ENCODE results near the gene ALG12. TPM values are rescaled to one million over a fixed set of nuclear protein-coding genes. Genes with fewer than 3 reads are reported as not detected.

The ALG12 gene
- total RNA-seq, 1 experiment from 2014 or later = 16.6 TPM

DNA sequence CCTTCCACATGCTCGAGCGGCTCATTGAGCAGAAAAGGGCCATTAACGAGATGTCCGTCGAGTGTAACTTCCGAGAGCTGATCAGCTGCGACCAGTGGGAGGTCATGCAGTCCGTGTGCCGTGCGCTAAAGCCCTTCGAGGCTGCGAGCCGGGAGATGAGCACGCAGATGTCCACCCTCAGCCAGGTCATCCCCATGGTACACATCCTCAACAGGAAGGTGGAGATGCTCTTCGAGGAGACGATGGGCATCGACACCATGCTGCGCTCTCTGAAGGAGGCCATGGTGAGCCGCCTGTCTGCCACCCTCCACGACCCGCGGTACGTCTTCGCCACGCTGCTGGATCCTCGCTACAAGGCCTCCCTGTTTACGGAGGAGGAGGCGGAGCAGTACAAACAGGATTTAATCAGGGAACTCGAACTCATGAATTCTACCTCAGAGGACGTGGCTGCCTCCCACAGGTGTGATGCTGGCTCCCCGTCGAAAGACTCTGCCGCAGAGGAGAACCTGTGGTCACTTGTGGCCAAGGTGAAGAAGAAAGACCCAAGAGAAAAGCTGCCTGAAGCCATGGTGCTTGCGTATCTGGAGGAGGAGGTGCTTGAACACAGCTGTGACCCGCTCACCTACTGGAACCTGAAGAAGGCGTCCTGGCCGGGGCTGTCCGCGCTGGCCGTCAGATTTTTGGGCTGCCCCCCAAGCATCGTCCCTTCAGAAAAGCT is 31.7 kb downstream of the ALG12 start:
- DNase-seq (ENCODE audit: low read depth, low spot score) (no peak), ATAC-seq (no peak)
- CTCF ChIA-PET = no interaction called here
- TF ChIP-seq SIN3A (IDR thresholded peaks at IDR 0.05; ENCODE audit: low read depth) (no peak), TCF7L2 (IDR thresholded peaks at IDR 0.05; ENCODE audit: borderline replicate concordance, extremely low read depth, insufficient read depth, insufficient read length) (no peak), CEBPB (IDR thresholded peaks at IDR 0.05; ENCODE audit: low read depth) (no peak), EZH2phosphoT487 (IDR thresholded peaks at IDR 0.05; ENCODE audit: borderline replicate concordance) (no peak), ELF1 (IDR thresholded peaks at IDR 0.05; ENCODE audit: borderline replicate concordance, low read depth) (no peak), EZH2 (IDR thresholded peaks at IDR 0.05) (no peak), CTCF (IDR thresholded peaks at IDR 0.05 in 2 of 3, conservative IDR thresholded peaks at IDR 0.05 in 1 of 3; ENCODE audit: borderline replicate concordance in 1 of 3, insufficient read depth in 1 of 3, low read depth in 2 of 3, low read length in 2 of 3) (no peak), EGR1 (IDR thresholded peaks at IDR 0.05; ENCODE audit: low read depth) (no peak), POLR2A (IDR thresholded peaks at IDR 0.05; ENCODE audit: borderline replicate concordance, extremely low read depth, insufficient read depth, insufficient read length) (no peak)
- no peak overlapping the region for H3K27ac ChIP-seq (ENCODE audit: low read depth, low read length)
- H3K9me2 ChIP-seq (ENCODE audit: insufficient read depth) = no peaks in the 10 kb centered on the region
- H3K36me3 ChIP-seq (ENCODE audit: control insufficient read depth in 1 of 2, insufficient read depth in 2 of 2, low read length in 2 of 2) = peaks cover 18 to 59% of the 10 kb centered on the region in 2 experiments
- H3K9ac ChIP-seq (ENCODE audit: low read length) = no peak overlapping the region
- RAD21 ChIA-PET (ENCODE audit: low non-redundant PET in 1 of 2, low total read pairs in 2 of 2, uncharacterized antibody in 2 of 2, unreplicated experiment in 2 of 2) = no interaction called here
- H3K9me3 ChIP-seq (ENCODE audit: control insufficient read depth in 1 of 2, insufficient read depth in 1 of 2, low read depth in 1 of 2, low read length in 2 of 2) = peaks cover 0 to 12% of the 10 kb centered on the region in 2 experiments; a peak in 3 of 4 replicates
- no peak overlapping the region for H3K4me3 ChIP-seq (replicated peaks in 1 of 2; ENCODE audit: low read depth in 1 of 2, low read length in 2 of 2)
- H3K4me2 ChIP-seq (ENCODE audit: low read length) = no peak overlapping the region
- H3K79me2 ChIP-seq (ENCODE audit: insufficient read depth, low read length) = peaks cover 54% of the 10 kb centered on the region
- POLR2A ChIA-PET = no interaction called here
- intact Hi-C loops (cut with micrococcal nuclease) = no loop called here
- H3K4me1 ChIP-seq (ENCODE audit: control insufficient read depth in 1 of 2, insufficient read depth in 2 of 2, low read length in 2 of 2) = no peaks in the 10 kb centered on the region
- no peaks in the 10 kb centered on the region for H4K20me1 ChIP-seq (ENCODE audit: insufficient read depth)
- H3K27me3 ChIP-seq (ENCODE audit: insufficient read depth, low read length) = no peaks in the 10 kb centered on the region
- H2AFZ ChIP-seq (ENCODE audit: low read depth, low read length, poor library complexity, severe bottlenecking) = no peak overlapping the region
- no TSS peak for BruUV-seq (replicated peaks)
